GM21717 (cell line): ENCODE measurements around the gene COPB2.

Source experiments
- ATAC-seq: cut with Tn5 transposase; IDR thresholded peaks from one replicate; pipeline ENCODE4 v1.9.1; 2021; ENCODE audit warnings: mild to moderate bottlenecking, moderate library complexity; ENCODE audit not compliant: unreplicated experiment

Gene COPB2

GRCh38 chr3:139329364-139329850 lies 60.0 kb downstream of the COPB2 start:
- ATAC-seq: peak; percentile 87

GRCh38 chr3:139328356-139328755 lies 61.1 kb downstream of the COPB2 start:
- no peak for ATAC-seq

GRCh38 chr3:139327861-139328260 lies 61.6 kb downstream of the COPB2 start:
- ATAC-seq: no peak

- ATAC-seq: no peak
Observed at GRCh38 chr3:139327231-139327630, 62.2 kb downstream of the COPB2 start.

- ATAC-seq: no peak
Observed at GRCh38 chr3:139326707-139327106, 62.7 kb downstream of the COPB2 start.

- no peak for ATAC-seq
Observed at GRCh38 chr3:139326131-139326530, 63.3 kb downstream of the COPB2 start.

- ATAC-seq: no peak
Observed at GRCh38 chr3:139325551-139325950, 63.9 kb downstream of the COPB2 start.

- ATAC-seq: no peak
Observed at GRCh38 chr3:139324456-139324855, 65.0 kb downstream of the COPB2 start.

- no peak for ATAC-seq
Observed at GRCh38 chr3:139323146-139323545, 66.3 kb downstream of the COPB2 start.

- no peak for ATAC-seq
Observed at GRCh38 chr3:139322346-139322745, 67.1 kb downstream of the COPB2 start.

- ATAC-seq: no peak
Observed at GRCh38 chr3:139320551-139321309, 68.7 kb downstream of the COPB2 start.

- ATAC-seq: no peak
Observed at GRCh38 chr3:139319428-139320402, 69.7 kb downstream of the COPB2 start.

- ATAC-seq: no peak
Observed at GRCh38 chr3:139318826-139319225, 70.6 kb downstream of the COPB2 start.

- no peak for ATAC-seq
Observed at GRCh38 chr3:139318431-139318816, 71.0 kb downstream of the COPB2 start.

- ATAC-seq: no peak
Observed at GRCh38 chr3:139317660-139318430, 71.6 kb downstream of the COPB2 start.

- ATAC-seq: no peak
Observed at GRCh38 chr3:139317215-139317614, 72.2 kb downstream of the COPB2 start.

GRCh38 chr3:139313921-139314320 lies 75.5 kb downstream of the COPB2 start:
- ATAC-seq: no peak

- ATAC-seq: no peak
Observed at GRCh38 chr3:139312959-139313358, 76.5 kb downstream of the COPB2 start.

- ATAC-seq: no peak
Observed at GRCh38 chr3:139312416-139312815, 77.0 kb downstream of the COPB2 start.

- ATAC-seq: no peak
Observed at GRCh38 chr3:139311557-139311956, 77.9 kb downstream of the COPB2 start.

- ATAC-seq: no peak
Observed at GRCh38 chr3:139310474-139310933, 78.9 kb downstream of the COPB2 start.
